Thyroid gland (tissue), 4 donors: Measurements from ENCODE around the gene NDUFC1.

Experiments
- CTCF ChIP-seq, 6 experiments: fragments of 200-600 bp in 3 of 6; fragments of 450-650 bp in 3 of 6; sonication (generic) in 3 of 6; IDR thresholded peaks; one replicate each; pipeline ENCODE4 v1.5.1; 2016 to 2019; ENCODE audit warnings: antibody characterized with exemption in 6 of 6, mild to moderate bottlenecking in 2 of 6, inconsistent platforms in 1 of 6, moderate library complexity in 1 of 6
- POLR2A ChIP-seq, 2 donors: fragments of 450-650 bp; IDR thresholded peaks; one replicate each; pipeline ENCODE4 v1.6.1; 2017; ENCODE audit warnings: antibody characterized with exemption in 2 of 2, mild to moderate bottlenecking in 2 of 2, moderate library complexity in 1 of 2

- TF ChIP-seq CTCF (IDR thresholded peaks at IDR 0.05) (no peak), POLR2A (IDR thresholded peaks at IDR 0.05) (no peak)
These were observed 27.5 kb upstream of the NDUFC1 start for GRCh38 chr4:139329665-139330200.
